ENCODE results near the gene MRPS11.

The MRPS11 gene

GRCh38 chr15:88440021-88440420, 27.5 kb upstream of the MRPS11 start:
- no peak for TF ChIP-seq MYC (IDR thresholded peaks at IDR 0.05; ENCODE audit: low read depth, low read length)
- no peak for TF ChIP-seq CTCF (IDR thresholded peaks at IDR 0.05; ENCODE audit: low read depth, low read length)
- no peak for TF ChIP-seq MAX (IDR thresholded peaks at IDR 0.05; ENCODE audit: low read depth, low read length)
- no peak for TF ChIP-seq POLR2A (IDR thresholded peaks at IDR 0.05; ENCODE audit: extremely low read depth, insufficient read length)
- no peak overlapping the region for H3K4me3 ChIP-seq (ENCODE audit: low read depth, low read length)
- peak; percentile 23 for DNase-seq (ENCODE audit: low read depth)

GRCh38 chr15:88441076-88441730, 26.3 kb upstream of the MRPS11 start:
- TF ChIP-seq MAX (IDR thresholded peaks at IDR 0.05; ENCODE audit: low read depth, low read length), result no peak
- no peak for TF ChIP-seq MYC (IDR thresholded peaks at IDR 0.05; ENCODE audit: low read depth, low read length)
- no peak for TF ChIP-seq POLR2A (IDR thresholded peaks at IDR 0.05; ENCODE audit: extremely low read depth, insufficient read length)
- no peak for TF ChIP-seq CTCF (IDR thresholded peaks at IDR 0.05; ENCODE audit: low read depth, low read length)
- no peak overlapping the region for H3K4me3 ChIP-seq (ENCODE audit: low read depth, low read length)
- no peak for DNase-seq (ENCODE audit: low read depth)

- no peak overlapping the region for H3K4me3 ChIP-seq (ENCODE audit: low read depth, low read length)
- DNase-seq (ENCODE audit: low read depth), result no peak
- no peak for TF ChIP-seq MAX (IDR thresholded peaks at IDR 0.05; ENCODE audit: low read depth, low read length)
- no peak for TF ChIP-seq MYC (IDR thresholded peaks at IDR 0.05; ENCODE audit: low read depth, low read length)
- TF ChIP-seq POLR2A (IDR thresholded peaks at IDR 0.05; ENCODE audit: extremely low read depth, insufficient read length), result no peak
- no peak for TF ChIP-seq CTCF (IDR thresholded peaks at IDR 0.05; ENCODE audit: low read depth, low read length)
Observed at GRCh38 chr15:88447206-88447605, 20.3 kb upstream of the MRPS11 start.

- TF ChIP-seq CTCF (IDR thresholded peaks at IDR 0.05; ENCODE audit: low read depth, low read length) (no peak), MAX (IDR thresholded peaks at IDR 0.05; ENCODE audit: low read depth, low read length) (no peak), MYC (IDR thresholded peaks at IDR 0.05; ENCODE audit: low read depth, low read length) (no peak), POLR2A (IDR thresholded peaks at IDR 0.05; ENCODE audit: extremely low read depth, insufficient read length) (no peak)
- no peak for DNase-seq (ENCODE audit: low read depth)
- H3K4me3 ChIP-seq (ENCODE audit: low read depth, low read length), result no peak overlapping the region
Observed at GRCh38 chr15:88447741-88448140, 19.8 kb upstream of the MRPS11 start.

- no peak for DNase-seq (ENCODE audit: low read depth)
- no peak overlapping the region for H3K4me3 ChIP-seq (ENCODE audit: low read depth, low read length)
- TF ChIP-seq MYC (IDR thresholded peaks at IDR 0.05; ENCODE audit: low read depth, low read length), result no peak
- TF ChIP-seq POLR2A (IDR thresholded peaks at IDR 0.05; ENCODE audit: extremely low read depth, insufficient read length), result no peak
- TF ChIP-seq MAX (IDR thresholded peaks at IDR 0.05; ENCODE audit: low read depth, low read length), result no peak
- no peak for TF ChIP-seq CTCF (IDR thresholded peaks at IDR 0.05; ENCODE audit: low read depth, low read length)
Observed at GRCh38 chr15:88448991-88449461, 18.5 kb upstream of the MRPS11 start.

Data from NB4 (cell line).